DOHH2 (cell line): ENCODE results near the gene ACIN1.

Experiments
- EZH2phosphoT487 ChIP-seq: fragments of 200-600 bp; sonication (generic); IDR thresholded peaks from 2 replicates; pipeline ENCODE4 v1.6.1; 2017; ENCODE audit warnings: borderline replicate concordance, mild to moderate bottlenecking, antibody characterized with exemption, low read length, moderate library complexity, mixed read lengths
- TF ChIP-seq, protein P1 (sequence below): fragments of 200-600 bp; sonication (generic); IDR thresholded peaks from one replicate; pipeline ENCODE4 v1.5.1; 2014; ENCODE audit warnings: antibody characterized with exemption, mild to moderate bottlenecking, low read depth, low read length; ENCODE audit not compliant: poor library complexity, severe bottlenecking

DNA sequence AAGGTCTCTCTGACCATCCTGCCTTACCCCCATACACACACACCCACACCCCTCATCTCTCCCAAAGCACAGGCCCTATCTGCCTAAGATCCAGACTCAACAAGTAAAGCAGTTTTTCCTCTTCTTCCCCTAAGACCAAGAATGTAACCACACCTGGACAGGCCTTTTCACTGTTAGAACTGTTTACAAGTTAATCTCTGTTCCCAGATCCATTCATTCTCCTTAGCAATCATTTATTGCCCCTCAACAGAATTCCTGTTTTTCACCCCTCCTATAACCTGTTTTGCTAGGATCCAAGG, 11.8 kb upstream of the ACIN1 start:
- TF ChIP-seq, protein P1, sequence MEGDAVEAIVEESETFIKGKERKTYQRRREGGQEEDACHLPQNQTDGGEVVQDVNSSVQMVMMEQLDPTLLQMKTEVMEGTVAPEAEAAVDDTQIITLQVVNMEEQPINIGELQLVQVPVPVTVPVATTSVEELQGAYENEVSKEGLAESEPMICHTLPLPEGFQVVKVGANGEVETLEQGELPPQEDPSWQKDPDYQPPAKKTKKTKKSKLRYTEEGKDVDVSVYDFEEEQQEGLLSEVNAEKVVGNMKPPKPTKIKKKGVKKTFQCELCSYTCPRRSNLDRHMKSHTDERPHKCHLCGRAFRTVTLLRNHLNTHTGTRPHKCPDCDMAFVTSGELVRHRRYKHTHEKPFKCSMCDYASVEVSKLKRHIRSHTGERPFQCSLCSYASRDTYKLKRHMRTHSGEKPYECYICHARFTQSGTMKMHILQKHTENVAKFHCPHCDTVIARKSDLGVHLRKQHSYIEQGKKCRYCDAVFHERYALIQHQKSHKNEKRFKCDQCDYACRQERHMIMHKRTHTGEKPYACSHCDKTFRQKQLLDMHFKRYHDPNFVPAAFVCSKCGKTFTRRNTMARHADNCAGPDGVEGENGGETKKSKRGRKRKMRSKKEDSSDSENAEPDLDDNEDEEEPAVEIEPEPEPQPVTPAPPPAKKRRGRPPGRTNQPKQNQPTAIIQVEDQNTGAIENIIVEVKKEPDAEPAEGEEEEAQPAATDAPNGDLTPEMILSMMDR, result no peak
- no peak for TF ChIP-seq EZH2phosphoT487
